CD14-positive monocyte (primary cell): ENCODE measurements around the gene ROBO2. TPM values are rescaled to one million over a fixed set of nuclear protein-coding genes. Genes with fewer than 3 reads are reported as not detected.

Experiments
- DNase-seq, 3 donors: peaks; one replicate each; pipeline ENCODE4 v3.0.0-alpha.2; 2011 to 2022
- H2AFZ ChIP-seq: 2 replicates; pipeline ENCODE4 v1.6.0; 2012; ENCODE audit warnings: mild to moderate bottlenecking, low read depth, low read length, inconsistent platforms; ENCODE audit not compliant: insufficient read depth, poor library complexity, severe bottlenecking
- H3K27ac ChIP-seq, 2 donors: 1 replicate in 1 of 2; 2 replicates in 1 of 2; pipeline ENCODE4 v1.5.1; 2012 to 2013; ENCODE audit warnings: low read length in 2 of 2, control low read depth in 1 of 2, inconsistent platforms in 1 of 2, low read depth in 1 of 2, mild to moderate bottlenecking in 1 of 2
- H3K27me3 ChIP-seq, 2 donors: one replicate each; pipeline versions ENCODE4 v1.6.0 to v1.6.1; 2011 to 2013; ENCODE audit warnings: low read length in 2 of 2; ENCODE audit not compliant: control insufficient read depth in 2 of 2, insufficient read depth in 2 of 2
- H3K36me3 ChIP-seq, 2 donors: replicated peaks in 1 of 2; 1 replicate in 1 of 2; 2 replicates in 1 of 2; pipeline versions ENCODE4 v1.5.1 to v1.6.1; 2012 to 2013; ENCODE audit warnings: low read length in 2 of 2, control low read depth in 1 of 2, inconsistent platforms in 1 of 2, mild to moderate bottlenecking in 1 of 2; ENCODE audit not compliant: insufficient read depth in 2 of 2, control insufficient read depth in 1 of 2
- H3K4me1 ChIP-seq, 2 donors: 1 replicate in 1 of 2; 2 replicates in 1 of 2; pipeline versions ENCODE4 v1.5.1 to v1.6.1; 2012 to 2013; ENCODE audit warnings: low read length in 2 of 2, control low read depth in 1 of 2, inconsistent platforms in 1 of 2, mild to moderate bottlenecking in 1 of 2, moderate library complexity in 1 of 2; ENCODE audit not compliant: insufficient read depth in 2 of 2, control insufficient read depth in 1 of 2
- H3K4me2 ChIP-seq: replicated peaks from 2 replicates; pipeline ENCODE3; 2012; ENCODE audit warnings: low read length, moderate library complexity, mild to moderate bottlenecking; ENCODE audit not compliant: poor library complexity, severe bottlenecking; ENCODE audit errors: extremely low read depth
- H3K4me3 ChIP-seq, 3 experiments: fragments of 200-600 bp in 1 of 3; sonication (generic) in 1 of 3; replicated peaks in 1 of 3; 1 replicate in 2 of 3; 2 replicates in 1 of 3; pipeline ENCODE4 v1.5.1; 2011 to 2013; ENCODE audit warnings: low read length in 3 of 3, mild to moderate bottlenecking in 3 of 3, control low read depth in 2 of 3, low read depth in 2 of 3, inconsistent platforms in 1 of 3, moderate library complexity in 1 of 3
- H3K79me2 ChIP-seq: 2 replicates; pipeline ENCODE4 v1.6.0; 2012; ENCODE audit warnings: mild to moderate bottlenecking, control low read depth, inconsistent platforms, low read length, moderate library complexity; ENCODE audit not compliant: insufficient read depth
- H3K9ac ChIP-seq: 2 replicates; pipeline ENCODE4 v1.6.0; 2017; ENCODE audit warnings: low read length, mild to moderate bottlenecking; ENCODE audit not compliant: insufficient read depth, poor library complexity, severe bottlenecking
- H3K9me3 ChIP-seq, 2 donors: replicated peaks in 1 of 2; 1 replicate in 1 of 2; 2 replicates in 1 of 2; pipeline versions ENCODE4 v1.5.1 to v1.6.1; 2012 to 2013; ENCODE audit warnings: low read length in 2 of 2, control low read depth in 1 of 2; ENCODE audit not compliant: control insufficient read depth in 1 of 2, insufficient read depth in 1 of 2
- H4K20me1 ChIP-seq: 2 replicates; pipeline ENCODE4 v1.6.0; 2012; ENCODE audit warnings: mild to moderate bottlenecking, low read length, control low read depth, moderate library complexity; ENCODE audit not compliant: insufficient read depth
- H3K27ac Mint-ChIP-seq, 7 donors: one replicate each; pipeline ENCODE4 v1.8.0; 2020; ENCODE audit warnings: mild to moderate bottlenecking in 7 of 7, mixed read lengths in 7 of 7, moderate library complexity in 6 of 7, inconsistent platforms in 2 of 7
- H3K27me3 Mint-ChIP-seq, 3 donors: one replicate each; pipeline ENCODE4 v1.8.0; 2021 to 2022; ENCODE audit warnings: low read depth in 3 of 3, mild to moderate bottlenecking in 3 of 3, mixed read lengths in 3 of 3, moderate library complexity in 3 of 3, inconsistent platforms in 1 of 3
- H3K36me3 Mint-ChIP-seq, 2 donors: one replicate each; pipeline ENCODE4 v1.8.0; 2020; ENCODE audit warnings: mixed read lengths in 2 of 2, inconsistent platforms in 1 of 2, mild to moderate bottlenecking in 1 of 2
- H3K4me1 Mint-ChIP-seq: one replicate; pipeline ENCODE4 v1.8.0; 2020; ENCODE audit warnings: mild to moderate bottlenecking, mixed read lengths
- H3K4me3 Mint-ChIP-seq, 2 donors: one replicate each; pipeline ENCODE4 v1.8.0; 2020; ENCODE audit warnings: mild to moderate bottlenecking in 2 of 2, mixed read lengths in 2 of 2, moderate library complexity in 1 of 2
- H3K9me3 Mint-ChIP-seq, 7 donors: one replicate each; pipeline ENCODE4 v1.8.0; 2020 to 2022; ENCODE audit warnings: mixed read lengths in 7 of 7, mild to moderate bottlenecking in 6 of 7, moderate library complexity in 6 of 7, inconsistent platforms in 2 of 7
- WGBS: methylation state at CpG from one replicate; pipeline ENCODE4 v1.1.5; 2013; ENCODE audit warnings: missing lambda C conversion rate; ENCODE audit not compliant: insufficient coverage; 5-methylcytosine and 5-hydroxymethylcytosine counted together
- intact Hi-C, 2 donors: fragments of 100-400 bp; cut with micrococcal nuclease; formaldehyde crosslinking; loops; one replicate each; pipeline versions ENCODE4 v1.15.0 to v1.15.1; 2023
- polyA plus RNA-seq, 3 donors: library from polyadenylated mRNA; depleted of rRNA in 1 of 3; unstranded in 2 of 3; stranded (reverse) in 1 of 3; fragments of 300-500 nt in 2 of 3; fragments of >200 nt in 1 of 3; fragmentation: Illumina TruSeq in 2 of 3; gene quantifications; 1 replicate in 2 of 3; 2 replicates in 1 of 3; pipeline ENCODE4 v1.2.3, GENCODE V29; 2012 to 2021
- TF ChIP-seq, protein P1 (sequence below): fragments of 200-600 bp; IDR thresholded peaks from one replicate; pipeline ENCODE4 v1.8.0; 2022; ENCODE audit warnings: antibody characterized with exemption, mild to moderate bottlenecking

Gene ROBO2
- polyA plus RNA-seq, 3 donors, result not detected

DNA sequence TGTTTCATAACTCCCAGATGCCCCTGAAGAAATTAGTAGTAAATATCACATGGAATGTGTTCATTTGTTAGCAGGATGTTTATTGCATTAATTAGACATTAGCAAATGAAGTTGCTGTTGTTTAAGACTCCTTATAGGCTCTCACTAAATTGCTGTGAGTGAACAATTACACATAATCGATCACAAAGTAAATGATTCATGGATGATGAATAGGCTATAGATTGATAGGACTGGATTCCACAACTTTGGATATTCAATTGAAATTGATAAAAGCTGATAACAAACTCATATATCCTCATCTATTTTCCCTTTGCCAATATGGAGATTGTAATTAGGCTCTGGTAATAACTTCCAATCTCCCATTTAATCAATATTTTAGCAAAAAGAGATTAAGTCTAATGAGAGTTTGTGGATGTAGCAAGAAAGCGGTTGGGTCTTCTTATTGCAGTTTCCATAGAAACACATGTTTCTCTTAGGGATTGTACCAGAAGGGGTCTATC is 555.5 kb downstream of the ROBO2 start:
- H3K9me3 Mint-ChIP-seq, result peaks cover 0 to 5% (median 0%) of the 10 kb centered on the region in 7 donors
- H3K4me3 Mint-ChIP-seq, result no peak overlapping the region
- intact Hi-C loops, result no loop called here
- Histone ChIP-seq H4K20me1 (no peaks in the 10 kb centered on the region), H3K27me3 (no peaks in the 10 kb centered on the region), H3K9me3 (no peaks in the 10 kb centered on the region), H3K4me3 (no peak overlapping the region), H3K4me1 (no peaks in the 10 kb centered on the region), H3K4me2 (no peak overlapping the region), H3K36me3 (no peaks in the 10 kb centered on the region), H2AFZ (no peak overlapping the region), H3K9ac (no peak overlapping the region), H3K79me2 (no peaks in the 10 kb centered on the region), H3K27ac (no peak overlapping the region)
- no peak for DNase-seq
- no peak overlapping the region for H3K27ac Mint-ChIP-seq
- H3K4me1 Mint-ChIP-seq, result no peaks in the 10 kb centered on the region
- TF ChIP-seq, protein P1, sequence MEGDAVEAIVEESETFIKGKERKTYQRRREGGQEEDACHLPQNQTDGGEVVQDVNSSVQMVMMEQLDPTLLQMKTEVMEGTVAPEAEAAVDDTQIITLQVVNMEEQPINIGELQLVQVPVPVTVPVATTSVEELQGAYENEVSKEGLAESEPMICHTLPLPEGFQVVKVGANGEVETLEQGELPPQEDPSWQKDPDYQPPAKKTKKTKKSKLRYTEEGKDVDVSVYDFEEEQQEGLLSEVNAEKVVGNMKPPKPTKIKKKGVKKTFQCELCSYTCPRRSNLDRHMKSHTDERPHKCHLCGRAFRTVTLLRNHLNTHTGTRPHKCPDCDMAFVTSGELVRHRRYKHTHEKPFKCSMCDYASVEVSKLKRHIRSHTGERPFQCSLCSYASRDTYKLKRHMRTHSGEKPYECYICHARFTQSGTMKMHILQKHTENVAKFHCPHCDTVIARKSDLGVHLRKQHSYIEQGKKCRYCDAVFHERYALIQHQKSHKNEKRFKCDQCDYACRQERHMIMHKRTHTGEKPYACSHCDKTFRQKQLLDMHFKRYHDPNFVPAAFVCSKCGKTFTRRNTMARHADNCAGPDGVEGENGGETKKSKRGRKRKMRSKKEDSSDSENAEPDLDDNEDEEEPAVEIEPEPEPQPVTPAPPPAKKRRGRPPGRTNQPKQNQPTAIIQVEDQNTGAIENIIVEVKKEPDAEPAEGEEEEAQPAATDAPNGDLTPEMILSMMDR, result no peak
- H3K27me3 Mint-ChIP-seq, result no peaks in the 10 kb centered on the region
- H3K36me3 Mint-ChIP-seq, result no peaks in the 10 kb centered on the region
- no CpG with 5 or more reads among the region's 2 CpGs for WGBS

DNA sequence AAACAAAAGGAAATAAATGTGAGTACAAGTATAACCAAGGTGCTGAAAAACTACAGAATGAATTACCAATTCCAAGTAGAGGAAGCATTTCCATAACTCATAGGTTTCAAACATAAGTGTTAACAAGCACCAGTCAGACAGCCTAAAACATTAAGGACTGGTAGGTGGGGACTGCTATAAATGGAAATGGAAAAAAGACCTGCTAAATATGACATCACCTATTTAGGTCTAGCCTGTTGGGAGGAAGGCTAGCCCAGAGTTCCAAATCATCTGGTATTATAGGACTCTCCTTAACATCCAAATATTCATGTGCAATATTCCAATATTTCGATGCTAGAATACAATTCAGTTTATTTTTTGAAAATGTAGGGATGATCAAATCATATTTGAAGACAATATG is 560.0 kb downstream of the ROBO2 start:
- no peaks in the 10 kb centered on the region for H3K79me2 ChIP-seq
- intact Hi-C loops, result no loop called here
- no peaks in the 10 kb centered on the region for H4K20me1 ChIP-seq
- no peaks in the 10 kb centered on the region for H3K4me1 ChIP-seq
- no peaks in the 10 kb centered on the region for H3K9me3 ChIP-seq
- H3K27ac Mint-ChIP-seq, result no peak overlapping the region
- no peak overlapping the region for H3K27ac ChIP-seq
- H3K4me3 Mint-ChIP-seq, result no peak overlapping the region
- H3K27me3 Mint-ChIP-seq, result no peaks in the 10 kb centered on the region
- no peak for DNase-seq
- H3K4me1 Mint-ChIP-seq, result no peaks in the 10 kb centered on the region
- H3K9ac ChIP-seq, result no peak overlapping the region
- no CpG with 5 or more reads among the region's 1 CpG for WGBS
- no peaks in the 10 kb centered on the region for H3K36me3 ChIP-seq
- H3K27me3 ChIP-seq, result no peaks in the 10 kb centered on the region
- no peak overlapping the region for H3K4me3 ChIP-seq
- H3K9me3 Mint-ChIP-seq, result peaks cover 0 to 5% (median 0%) of the 10 kb centered on the region in 7 donors
- no peaks in the 10 kb centered on the region for H3K36me3 Mint-ChIP-seq
- H2AFZ ChIP-seq, result no peak overlapping the region
- TF ChIP-seq, protein P1, result no peak
- no peak overlapping the region for H3K4me2 ChIP-seq
